ENCODE data around the gene ASCL5.
A peak's percentile ranks its signal among the peaks of the same experiment; 100 is the strongest.

The ASCL5 gene

GRCh38 chr1:201149400-201149799, 22.4 kb upstream of the ASCL5 start:
- TF ChIP-seq CTCF (IDR thresholded peaks at IDR 0.05; ENCODE audit: insufficient read depth, low read depth, low read length, missing control alignments) = peak; percentile 58
- H3K4me3 ChIP-seq (ENCODE audit: low read length) = no peak overlapping the region
- peak; percentile 67 for DNase-seq (ENCODE audit: low read depth)

- no peak for DNase-seq (ENCODE audit: low read depth)
- TF ChIP-seq CTCF (IDR thresholded peaks at IDR 0.05; ENCODE audit: insufficient read depth, low read depth, low read length, missing control alignments) = no peak
- H3K4me3 ChIP-seq (ENCODE audit: low read length) = no peak overlapping the region
These were observed 20.5 kb upstream of the ASCL5 start for GRCh38 chr1:201147396-201148015.

GRCh38 chr1:201146626-201147390, 19.8 kb upstream of the ASCL5 start:
- no peak for TF ChIP-seq CTCF (IDR thresholded peaks at IDR 0.05; ENCODE audit: insufficient read depth, low read depth, low read length, missing control alignments)
- DNase-seq (ENCODE audit: low read depth) = no peak
- no peak overlapping the region for H3K4me3 ChIP-seq (ENCODE audit: low read length)

- no peak overlapping the region for H3K4me3 ChIP-seq (ENCODE audit: low read length)
- no peak for TF ChIP-seq CTCF (IDR thresholded peaks at IDR 0.05; ENCODE audit: insufficient read depth, low read depth, low read length, missing control alignments)
- no peak for DNase-seq (ENCODE audit: low read depth)
These were observed 18.8 kb upstream of the ASCL5 start for GRCh38 chr1:201145816-201146215.

- TF ChIP-seq CTCF (IDR thresholded peaks at IDR 0.05; ENCODE audit: insufficient read depth, low read depth, low read length, missing control alignments) = no peak
- no peak overlapping the region for H3K4me3 ChIP-seq (ENCODE audit: low read length)
- DNase-seq (ENCODE audit: low read depth) = no peak
These were observed 18.1 kb upstream of the ASCL5 start for GRCh38 chr1:201145132-201145531.

- no peak for DNase-seq (ENCODE audit: low read depth)
- TF ChIP-seq CTCF (IDR thresholded peaks at IDR 0.05; ENCODE audit: insufficient read depth, low read depth, low read length, missing control alignments) = no peak
- no peak overlapping the region for H3K4me3 ChIP-seq (ENCODE audit: low read length)
These were observed 17.7 kb upstream of the ASCL5 start for GRCh38 chr1:201144701-201145100.

Measured in epithelial cell of esophagus (primary cell).